Erythroblast (primary cell): ENCODE data around the gene ACADS.

Experiments used
- GATA1 ChIP-seq: IDR thresholded peaks from 2 replicates; pipeline ENCODE4 v1.6.1; 2011; ENCODE audit warnings: low read depth, mild to moderate bottlenecking, control low read depth, low read length, moderate library complexity
- POLR2A ChIP-seq: IDR thresholded peaks from 2 replicates; pipeline ENCODE4 v1.6.1; 2011; ENCODE audit warnings: mild to moderate bottlenecking, low read length

- TF ChIP-seq POLR2A (no peak), GATA1 (no peak)
These were observed 7.9 kb downstream of the ACADS start for GRCh38 chr12:120733574-120733973.
